GM12878 (cell line): ENCODE data around the gene ASIC1. TPM values are rescaled to one million over a fixed set of nuclear protein-coding genes. Genes with fewer than 3 reads are reported as not detected.
A peak's percentile ranks its signal among the peaks of the same experiment; 100 is the strongest.

Source experiments
- ATF3 ChIP-seq: IDR thresholded peaks from 2 replicates; pipeline ENCODE4 v1.6.1; 2011; ENCODE audit warnings: low read depth, mild to moderate bottlenecking, low read length, moderate library complexity, borderline replicate concordance; ENCODE audit errors: extremely low read depth
- DPF2 ChIP-seq: fragments of 450-650 bp; IDR thresholded peaks from 2 replicates; pipeline ENCODE4 v1.6.1; 2017; ENCODE audit warnings: mild to moderate bottlenecking
- FOS ChIP-seq: IDR thresholded peaks from 3 replicates; pipeline ENCODE4 v1.6.1; 2011; ENCODE audit warnings: borderline replicate concordance; ENCODE audit not compliant: insufficient read length; ENCODE audit errors: extremely low read depth
- HDAC6 ChIP-seq: fragments of 200-600 bp; sonication (generic); IDR thresholded peaks from one replicate; pipeline ENCODE4 v1.8.0; 2017; ENCODE audit warnings: antibody characterized with exemption; ENCODE audit not compliant: unreplicated experiment
- IRF5 ChIP-seq: fragments of 450-650 bp; IDR thresholded peaks from 2 replicates; pipeline ENCODE4 v1.6.1; 2017; ENCODE audit warnings: borderline replicate concordance
- MEF2B ChIP-seq: fragments of 450-650 bp; IDR thresholded peaks from 2 replicates; pipeline ENCODE4 v1.6.1; 2018; ENCODE audit warnings: mild to moderate bottlenecking, moderate library complexity; ENCODE audit not compliant: partially characterized antibody, poor library complexity, severe bottlenecking
- MYB ChIP-seq: fragments of 150-350 bp; IDR thresholded peaks from 2 replicates; pipeline ENCODE4 v1.6.1; 2014; ENCODE audit warnings: mild to moderate bottlenecking, low read depth, low read length, borderline replicate concordance
- MYC ChIP-seq: IDR thresholded peaks from 2 replicates; pipeline ENCODE4 v1.6.1; 2011; ENCODE audit warnings: mild to moderate bottlenecking, low read length, moderate library complexity, inconsistent platforms; ENCODE audit not compliant: insufficient read depth, insufficient replicate concordance, insufficient read length, severe bottlenecking
- NFYB ChIP-seq: IDR thresholded peaks from 2 replicates; pipeline ENCODE4 v1.6.1; 2011; ENCODE audit warnings: low read depth, mild to moderate bottlenecking, low read length, improper control_type of control experiment, moderate library complexity; ENCODE audit not compliant: insufficient read depth
- PKNOX1 ChIP-seq: fragments of 450-650 bp; IDR thresholded peaks from 2 replicates; pipeline ENCODE4 v1.6.1; 2016; ENCODE audit warnings: mild to moderate bottlenecking
- PRDM15 ChIP-seq: fragments of 450-650 bp; formaldehyde crosslinking; IDR thresholded peaks from 2 replicates; pipeline ENCODE4 v1.4.0; 2020; ENCODE audit warnings: mild to moderate bottlenecking, moderate library complexity
- SIX5 ChIP-seq: IDR thresholded peaks from 2 replicates; pipeline ENCODE4 v1.6.1; 2011; ENCODE audit warnings: mild to moderate bottlenecking, low read depth, low read length, moderate library complexity; ENCODE audit not compliant: severe bottlenecking
- SMC3 ChIP-seq: IDR thresholded peaks from 2 replicates; pipeline ENCODE4 v1.6.1; 2011; ENCODE audit warnings: low read length, improper control_type of control experiment, borderline replicate concordance
- SREBF1 ChIP-seq: IDR thresholded peaks from 2 replicates; pipeline ENCODE4 v1.6.1; 2012; ENCODE audit warnings: mild to moderate bottlenecking, low read length
- ZNF207 ChIP-seq: fragments of 450-650 bp; IDR thresholded peaks from 2 replicates; pipeline ENCODE4 v1.6.1; 2014; ENCODE audit warnings: antibody characterized with exemption, mild to moderate bottlenecking, borderline replicate concordance
- ZNF217 ChIP-seq: fragments of 450-650 bp; IDR thresholded peaks from 2 replicates; pipeline ENCODE4 v1.6.1; 2017; ENCODE audit warnings: antibody characterized with exemption, mild to moderate bottlenecking
- ZNF592 ChIP-seq: fragments of 450-650 bp; IDR thresholded peaks from 2 replicates; pipeline ENCODE4 v1.6.1; 2017; ENCODE audit warnings: mild to moderate bottlenecking, moderate library complexity
- ZNF622 ChIP-seq: fragments of 450-650 bp; IDR thresholded peaks from 2 replicates; pipeline ENCODE4 v1.6.1; 2017; ENCODE audit warnings: mild to moderate bottlenecking, inconsistent platforms
- polyA plus RNA-seq, 11 experiments: library from polyadenylated mRNA; depleted of rRNA in 4 of 11; unstranded in 6 of 11; stranded (reverse) in 5 of 11; fragments of >200 nt; fragmentation: Nextera tagmentation in 4 of 11; fragmentation: Illumina TruSeq in 1 of 11; extraction: Ambion mirVana in 4 of 11; extraction: Trizol in 1 of 11; gene quantifications; 1 replicate in 1 of 11; 2 replicates in 10 of 11; pipeline versions ENCODE4 v1.2.1 to v1.2.3, GENCODE V29; 2011 to 2016; ENCODE audit warnings: inconsistent platforms in 2 of 11, missing spikeins in 2 of 11, low read depth in 1 of 11
- total RNA-seq, 4 experiments: library from RNA; depleted of rRNA in 3 of 4; stranded (reverse); fragments of >200 nt in 3 of 4; fragmentation: Illumina TruSeq in 1 of 4; extraction: Trizol in 1 of 4; gene quantifications; 2 replicates each; pipeline versions ENCODE4 v1.2.1 to v1.2.3, GENCODE V29; 2013 to 2021

ASIC1 gene
- total and polyA plus RNA-seq, 10 of the 15 experiments (the other 5 are each of a cell fraction or from before 2014, with no cell fraction given) = 0.02 to 0.28 (median 0.21) TPM; not detected in 4

GRCh38 chr12:50084775-50085614 lies 27.6 kb downstream of the ASIC1 start, which contains the start of gene SMARCD1 (continued):
- TF ChIP-seq IRF5 (no peak), HDAC6 (no peak), PRDM15 (CRISPR knock-in tag) (no peak), SMC3 (no peak), FOS (no peak), ATF3 (no peak), MYB (no peak), ZNF592 (peak; percentile 52; the same call in 1 of the 2 replicates), PKNOX1 (0 out of 2 replicates have a peak, but pooled peaks have one; percentile 45), MYC (no peak), SREBF1 (no peak), MEF2B (peak; percentile 34), DPF2 (0 out of 2 replicates have a peak, but pooled peaks have one; percentile 44), SIX5 (peak; percentile 45), NFYB (no peak), ZNF622 (no peak), ZNF207 (no peak), ZNF217 (no peak)
